Measurements from ENCODE around the gene RALGPS1. TPM values are rescaled to one million over a fixed set of nuclear protein-coding genes. Genes with fewer than 3 reads are reported as not detected.

RALGPS1 gene
- total RNA-seq, 1 donor from 2014 or later = 30.7 TPM

DNA sequence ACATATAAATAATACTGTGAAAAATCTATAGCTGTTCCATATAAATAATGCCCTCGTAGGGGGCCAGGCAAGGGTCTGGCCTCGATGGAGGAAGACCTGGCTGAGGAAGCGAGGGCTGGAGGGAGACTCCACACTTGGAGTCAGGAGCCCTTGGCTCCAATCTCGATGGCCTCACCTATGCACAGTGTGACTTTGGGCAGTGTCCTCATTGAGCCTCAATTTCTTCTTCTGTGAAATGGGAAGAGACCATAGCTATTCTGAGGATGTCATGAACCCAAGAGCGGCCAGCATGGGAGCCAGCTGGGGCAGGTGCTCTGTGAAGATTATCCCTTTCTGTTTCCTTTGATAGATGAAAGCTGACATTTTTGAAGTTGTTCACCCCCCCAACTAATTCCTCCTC lies 183.1 kb downstream of the RALGPS1 start:
- no peak overlapping the region for H3K4me3 ChIP-seq
- Mint-ChIP-seq H3K27ac (no peak overlapping the region), H3K36me3 (peaks cover 2% of the 10 kb centered on the region), H3K27me3 (ENCODE audit: insufficient read depth, low read depth) (peaks cover 3% of the 10 kb centered on the region), H3K4me1 (no peaks in the 10 kb centered on the region), H3K9me3 (no peaks in the 10 kb centered on the region), H3K4me3 (no peak overlapping the region)
- H3F3A ChIP-seq (ENCODE audit: low read depth) = no peaks in the 10 kb centered on the region
- no peaks in the 10 kb centered on the region for H3K27me3 ChIP-seq
- H3K4me1 ChIP-seq = no peaks in the 10 kb centered on the region
- H3K36me3 ChIP-seq = no peaks in the 10 kb centered on the region
- no peaks in the 10 kb centered on the region for H3K9me3 ChIP-seq (ENCODE audit: low read depth)
- TF ChIP-seq, protein P1, sequence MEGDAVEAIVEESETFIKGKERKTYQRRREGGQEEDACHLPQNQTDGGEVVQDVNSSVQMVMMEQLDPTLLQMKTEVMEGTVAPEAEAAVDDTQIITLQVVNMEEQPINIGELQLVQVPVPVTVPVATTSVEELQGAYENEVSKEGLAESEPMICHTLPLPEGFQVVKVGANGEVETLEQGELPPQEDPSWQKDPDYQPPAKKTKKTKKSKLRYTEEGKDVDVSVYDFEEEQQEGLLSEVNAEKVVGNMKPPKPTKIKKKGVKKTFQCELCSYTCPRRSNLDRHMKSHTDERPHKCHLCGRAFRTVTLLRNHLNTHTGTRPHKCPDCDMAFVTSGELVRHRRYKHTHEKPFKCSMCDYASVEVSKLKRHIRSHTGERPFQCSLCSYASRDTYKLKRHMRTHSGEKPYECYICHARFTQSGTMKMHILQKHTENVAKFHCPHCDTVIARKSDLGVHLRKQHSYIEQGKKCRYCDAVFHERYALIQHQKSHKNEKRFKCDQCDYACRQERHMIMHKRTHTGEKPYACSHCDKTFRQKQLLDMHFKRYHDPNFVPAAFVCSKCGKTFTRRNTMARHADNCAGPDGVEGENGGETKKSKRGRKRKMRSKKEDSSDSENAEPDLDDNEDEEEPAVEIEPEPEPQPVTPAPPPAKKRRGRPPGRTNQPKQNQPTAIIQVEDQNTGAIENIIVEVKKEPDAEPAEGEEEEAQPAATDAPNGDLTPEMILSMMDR (IDR thresholded peaks at IDR 0.05) = no peak
- TF ChIP-seq EZH2phosphoT487 (IDR thresholded peaks at IDR 0.05) = no peak
- no peak for TF ChIP-seq EZH2 (IDR thresholded peaks at IDR 0.05)
- no peak overlapping the region for H3K27ac ChIP-seq
- no peak overlapping the region for H3K9ac ChIP-seq
- no peak overlapping the region for H2AFZ ChIP-seq (replicated peaks)
- H3K4me2 ChIP-seq = no peak overlapping the region
- H3K79me2 ChIP-seq (ENCODE audit: low read depth) = no peaks in the 10 kb centered on the region
- H4K20me1 ChIP-seq (ENCODE audit: low read depth) = no peaks in the 10 kb centered on the region
- DNase-seq (ENCODE audit: low spot score) = no peak

DNA sequence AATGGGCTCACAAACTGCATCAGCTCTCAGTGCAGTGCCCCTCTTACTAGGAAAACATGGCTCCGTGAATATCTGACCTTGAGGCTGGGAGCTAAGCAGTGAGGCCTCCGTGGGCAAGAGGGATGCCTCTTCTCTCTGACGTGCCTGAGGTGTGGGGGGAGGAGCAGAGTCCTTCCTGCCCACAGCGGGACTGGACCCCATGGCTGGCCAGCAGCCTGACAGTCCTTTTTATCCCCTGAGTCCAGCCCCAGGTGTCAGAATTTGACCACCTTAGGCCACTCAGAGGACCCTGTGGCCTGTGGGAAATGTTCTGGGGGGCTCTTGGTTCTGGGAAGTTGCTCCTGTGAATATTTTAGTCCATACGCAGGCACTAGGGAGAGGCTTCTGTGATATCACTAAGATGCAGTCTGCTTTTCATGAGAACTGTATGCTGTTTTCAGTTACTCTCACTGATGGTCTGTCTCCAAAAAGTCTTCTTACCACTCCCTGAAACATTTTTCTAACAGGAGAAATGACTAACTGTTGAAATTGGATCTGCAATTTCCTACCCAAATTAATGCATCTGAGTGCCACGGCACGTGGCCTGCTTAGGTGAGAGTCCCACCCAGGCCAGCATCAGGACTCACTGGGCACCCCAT lies 184.5 kb downstream of the RALGPS1 start:
- DNase-seq (ENCODE audit: low spot score) = no peak
- Histone ChIP-seq H3K4me3 (no peak overlapping the region), H3K4me1 (no peaks in the 10 kb centered on the region), H3K79me2 (ENCODE audit: low read depth) (no peaks in the 10 kb centered on the region), H2AFZ (replicated peaks) (no peak overlapping the region), H3K4me2 (no peak overlapping the region), H3K36me3 (no peaks in the 10 kb centered on the region), H3F3A (ENCODE audit: low read depth) (no peaks in the 10 kb centered on the region), H3K9me3 (ENCODE audit: low read depth) (no peaks in the 10 kb centered on the region), H3K27ac (no peak overlapping the region), H4K20me1 (ENCODE audit: low read depth) (no peaks in the 10 kb centered on the region), H3K27me3 (no peaks in the 10 kb centered on the region), H3K9ac (no peak overlapping the region)
- H3K9me3 Mint-ChIP-seq = no peaks in the 10 kb centered on the region
- H3K4me3 Mint-ChIP-seq = no peak overlapping the region
- peaks cover 2% of the 10 kb centered on the region for H3K27me3 Mint-ChIP-seq (ENCODE audit: insufficient read depth, low read depth)
- H3K36me3 Mint-ChIP-seq = peaks cover 2% of the 10 kb centered on the region
- TF ChIP-seq EZH2phosphoT487 (IDR thresholded peaks at IDR 0.05) (no peak), EZH2 (IDR thresholded peaks at IDR 0.05) (no peak)
- TF ChIP-seq, protein P1 (IDR thresholded peaks at IDR 0.05) = no peak
- no peak overlapping the region for H3K27ac Mint-ChIP-seq
- no peaks in the 10 kb centered on the region for H3K4me1 Mint-ChIP-seq

DNA sequence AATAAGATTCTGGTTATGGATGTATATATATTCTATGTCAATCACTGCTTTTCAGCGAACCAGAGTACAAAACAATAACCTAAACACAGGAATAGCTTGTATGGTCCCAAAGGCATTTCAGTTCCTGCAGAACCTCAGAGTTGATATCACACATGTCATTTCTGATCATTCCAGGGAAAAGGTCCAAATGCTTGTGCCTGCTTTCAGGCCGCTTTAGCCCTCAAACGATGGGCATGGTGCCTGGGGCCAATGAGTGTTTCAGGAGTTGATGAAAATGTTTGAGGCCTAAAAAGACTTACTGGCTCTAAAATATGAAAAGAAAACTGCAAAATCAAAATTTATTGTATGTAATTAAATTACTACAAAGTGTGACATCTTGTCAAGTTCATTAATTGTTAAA lies 185.1 kb downstream of the RALGPS1 start:
- no peak for TF ChIP-seq EZH2 (IDR thresholded peaks at IDR 0.05)
- Histone ChIP-seq H3F3A (ENCODE audit: low read depth) (no peaks in the 10 kb centered on the region), H3K27ac (no peak overlapping the region), H3K4me2 (no peak overlapping the region), H3K4me3 (no peak overlapping the region), H4K20me1 (ENCODE audit: low read depth) (no peaks in the 10 kb centered on the region), H3K36me3 (no peaks in the 10 kb centered on the region), H3K9me3 (ENCODE audit: low read depth) (no peaks in the 10 kb centered on the region), H3K4me1 (no peaks in the 10 kb centered on the region), H3K27me3 (no peaks in the 10 kb centered on the region), H3K79me2 (ENCODE audit: low read depth) (no peaks in the 10 kb centered on the region), H2AFZ (replicated peaks) (no peak overlapping the region), H3K9ac (no peak overlapping the region)
- Mint-ChIP-seq H3K27me3 (ENCODE audit: insufficient read depth, low read depth) (peaks cover 2% of the 10 kb centered on the region), H3K27ac (no peak overlapping the region), H3K36me3 (peaks cover 2% of the 10 kb centered on the region), H3K4me3 (no peak overlapping the region), H3K9me3 (no peaks in the 10 kb centered on the region), H3K4me1 (no peaks in the 10 kb centered on the region)
- DNase-seq (ENCODE audit: low spot score) = no peak

DNA sequence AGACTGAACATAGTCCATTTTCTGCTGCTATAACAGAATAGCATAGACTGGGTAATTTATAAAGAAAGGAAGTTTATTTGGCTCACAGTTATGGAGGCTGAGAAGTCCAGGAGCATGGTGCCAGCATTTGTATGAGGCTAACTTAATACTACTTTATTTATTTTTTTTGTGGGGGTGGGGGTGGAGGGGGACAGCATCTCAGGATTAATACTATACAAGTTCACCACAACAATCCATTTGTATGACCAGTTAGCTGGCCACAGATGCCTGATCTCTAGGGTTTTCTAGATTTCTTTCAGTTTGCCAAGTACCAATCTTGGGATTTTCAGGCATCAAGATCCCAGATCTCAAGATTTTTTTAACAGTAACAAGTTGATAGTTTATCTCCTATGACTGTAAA lies 187.6 kb downstream of the RALGPS1 start:
- Histone ChIP-seq H3K27me3 (no peaks in the 10 kb centered on the region), H3F3A (ENCODE audit: low read depth) (no peaks in the 10 kb centered on the region), H3K27ac (no peak overlapping the region), H3K9ac (no peak overlapping the region), H3K4me3 (no peak overlapping the region), H3K4me1 (no peaks in the 10 kb centered on the region), H3K9me3 (ENCODE audit: low read depth) (no peaks in the 10 kb centered on the region), H3K4me2 (no peak overlapping the region), H2AFZ (replicated peaks) (no peak overlapping the region), H3K36me3 (no peaks in the 10 kb centered on the region), H3K79me2 (ENCODE audit: low read depth) (no peaks in the 10 kb centered on the region), H4K20me1 (ENCODE audit: low read depth) (no peaks in the 10 kb centered on the region)
- peaks cover 2% of the 10 kb centered on the region for H3K27me3 Mint-ChIP-seq (ENCODE audit: insufficient read depth, low read depth)
- no peak overlapping the region for H3K4me3 Mint-ChIP-seq
- no peak overlapping the region for H3K27ac Mint-ChIP-seq
- peaks cover 3% of the 10 kb centered on the region for H3K4me1 Mint-ChIP-seq
- DNase-seq (ENCODE audit: low spot score) = no peak
- peaks cover 2% of the 10 kb centered on the region for H3K36me3 Mint-ChIP-seq
- H3K9me3 Mint-ChIP-seq = no peaks in the 10 kb centered on the region
- TF ChIP-seq EZH2 (IDR thresholded peaks at IDR 0.05) (no peak), EZH2phosphoT487 (IDR thresholded peaks at IDR 0.05) (no peak)
- TF ChIP-seq, protein P1 (IDR thresholded peaks at IDR 0.05) = no peak
